ENCODE results near the gene SMURF2. TPM values are rescaled to one million over a fixed set of nuclear protein-coding genes. Genes with fewer than 3 reads are reported as not detected.
A peak's percentile ranks its signal among the peaks of the same experiment; 100 is the strongest.

Gene SMURF2
- total and polyA plus RNA-seq, 9 of the 15 experiments (the other 6 are each of a cell fraction or from before 2014, with no cell fraction given), result 3.8 to 22.0 (median 14.8) TPM

- TF ChIP-seq ZMIZ1 (IDR thresholded peaks at IDR 0.05; ENCODE audit: low read depth in 2 of 2, low read length in 2 of 2), result no peak
- TF ChIP-seq CREBBP (IDR thresholded peaks at IDR 0.05; ENCODE audit: low read depth, low read length), result no peak
- TF ChIP-seq MYNN (IDR thresholded peaks at IDR 0.05), result peak; percentile 41; the same call in 1 of the 2 replicates
- TF ChIP-seq MYNN (CRISPR knock-in tag; IDR thresholded peaks at IDR 0.05), result no peak
- TF ChIP-seq NR2C2 (CRISPR knock-in tag; IDR thresholded peaks at IDR 0.05), result no peak
- TF ChIP-seq NR2C2 (tag; IDR thresholded peaks at IDR 0.05), result 0 out of 2 replicates have a peak, but pooled peaks have one; percentile 36
- peak in 1 of 2 experiments; percentile 64; a peak in 1 of 4 replicates for TF ChIP-seq SIN3A (IDR thresholded peaks at IDR 0.05; ENCODE audit: borderline replicate concordance in 2 of 2, control insufficient read depth in 1 of 2, low read depth in 2 of 2, low read length in 2 of 2)
- 0 out of 2 replicates have a peak, but pooled peaks have one; percentile 3 for TF ChIP-seq THRB (CRISPR knock-in tag; conservative IDR thresholded peaks at IDR 0.05)
- no peak for TF ChIP-seq ZFP30 (CRISPR knock-in tag; IDR thresholded peaks at IDR 0.05; ENCODE audit: borderline replicate concordance)
- TF ChIP-seq PHF21A (IDR thresholded peaks at IDR 0.05; ENCODE audit: borderline replicate concordance, low read depth), result no peak
- no peak for TF ChIP-seq NFIX (CRISPR knock-in tag; IDR thresholded peaks at IDR 0.05; ENCODE audit: low read depth)
- TF ChIP-seq ZNF280A (IDR thresholded peaks at IDR 0.05; ENCODE audit: low read depth, partially characterized antibody), result no peak
- TF ChIP-seq HMG20A (CRISPR knock-in tag; conservative IDR thresholded peaks at IDR 0.05), result no peak
- TF ChIP-seq THRA (IDR thresholded peaks at IDR 0.05), result no peak
- no peak for TF ChIP-seq ZNF398 (CRISPR knock-in tag; IDR thresholded peaks at IDR 0.05)
- 0 out of 2 replicates have a peak, but pooled peaks have one; percentile 35 for TF ChIP-seq BHLHE40 (IDR thresholded peaks at IDR 0.05; ENCODE audit: low read length)
- TF ChIP-seq POLR2B (IDR thresholded peaks at IDR 0.05; ENCODE audit: low read depth, partially characterized antibody), result peak; percentile 45
- no peak for TF ChIP-seq KDM2B (CRISPR knock-in tag; IDR thresholded peaks at IDR 0.05)
- peak; percentile 81 for TF ChIP-seq SMAD3 (CRISPR knock-in tag; conservative IDR thresholded peaks at IDR 0.05)
Observed at GRCh38 chr17:64497565-64498035, 164.5 kb downstream of the SMURF2 start (continued).

Data from K562 (cell line).